CD8-positive, alpha-beta memory T cell (primary cell): ENCODE results near the gene LEPR. TPM values are rescaled to one million over a fixed set of nuclear protein-coding genes. Genes with fewer than 3 reads are reported as not detected.

Experiments
- polyA plus RNA-seq: library from polyadenylated mRNA; unstranded; fragments of 300-500 nt; fragmentation: Illumina TruSeq; gene quantifications from one replicate; pipeline ENCODE4 v1.2.3, GENCODE V29; 2021
- total RNA-seq, 2 experiments: library from RNA; stranded (reverse); gene quantifications; one replicate each; pipeline ENCODE4 v1.2.3, GENCODE V29; 2021

The LEPR gene
- total and polyA plus RNA-seq, 3 experiments from 2014 or later, result 1.5 to 3.1 (median 1.8) TPM

Other genes with a start within 250 kb of the LEPR start
- gene DNAJC6, start 111.1 kb upstream of the LEPR start, total RNA-seq, result 1 to 10 TPM; 5.1 to 5.6 TPM
- 1.0 TPM for gene DNAJC6, start 111.1 kb upstream of the LEPR start, polyA plus RNA-seq
- gene LEPROT, start within 50 bp of the LEPR start, total RNA-seq, result 10 to 100 TPM; 16.4 to 21.6 TPM
- gene LEPROT, start within 50 bp of the LEPR start, polyA plus RNA-seq, result 18.1 TPM